HG03469 (cell line): ENCODE results near the gene ARPC5L.
"Not testable (repeated sequence)": the region's sequence is repeated elsewhere in the genome, so short reads cannot be mapped to it uniquely, and the experiment has no call there.

Source experiments
- ATAC-seq: cut with Tn5 transposase; IDR thresholded peaks from one replicate; pipeline ENCODE4 v1.9.1; 2021; ENCODE audit warnings: mild to moderate bottlenecking, moderate library complexity, moderate number of reproducible peaks; ENCODE audit not compliant: unreplicated experiment

Gene ARPC5L

GRCh38 chr9:124887832-124888231 lies 25.9 kb downstream of the ARPC5L start:
- ATAC-seq = no peak

- ATAC-seq = no peak
Measured at GRCh38 chr9:124889006-124889405, 27.1 kb downstream of the ARPC5L start.

GRCh38 chr9:124890179-124890578 lies 28.2 kb downstream of the ARPC5L start:
- no peak for ATAC-seq

GRCh38 chr9:124894035-124894740 lies 32.3 kb downstream of the ARPC5L start:
- no peak for ATAC-seq

- ATAC-seq = no peak
Measured at GRCh38 chr9:124894741-124895170, 32.8 kb downstream of the ARPC5L start.

GRCh38 chr9:124897570-124898460 lies 35.9 kb downstream of the ARPC5L start:
- no peak for ATAC-seq

GRCh38 chr9:124899845-124900244 lies 37.9 kb downstream of the ARPC5L start:
- ATAC-seq = no peak

GRCh38 chr9:124906966-124907365 lies 45.0 kb downstream of the ARPC5L start:
- ATAC-seq = no peak

- no peak for ATAC-seq
Measured at GRCh38 chr9:124908098-124908497, 46.2 kb downstream of the ARPC5L start.

GRCh38 chr9:124911766-124912165 lies 49.8 kb downstream of the ARPC5L start:
- ATAC-seq = no peak

- no peak for ATAC-seq
Measured at GRCh38 chr9:124913378-124913777, 51.4 kb downstream of the ARPC5L start.

GRCh38 chr9:124914753-124915405 lies 52.9 kb downstream of the ARPC5L start:
- ATAC-seq = no peak

- ATAC-seq = not testable (repeated sequence)
Measured at GRCh38 chr9:124920394-124920793, 58.5 kb downstream of the ARPC5L start.
